Stimulated activated CD8-positive, alpha-beta memory T cell treated with anti-CD3 and anti-CD28 coated beads, Interleukin-12 subunit alpha, Interleukin-12 subunit beta, amount 100 ng/mL, for 1 hour (primary cell): ENCODE measurements around the gene MT1X.
A peak's percentile ranks its signal among the peaks of the same experiment; 100 is the strongest.

ENCODE experiments used
- DNase-seq: peaks from one replicate; pipeline ENCODE4 v3.0.0-alpha.2; 2020; ENCODE audit warnings: low read depth

Gene MT1X

DNA sequence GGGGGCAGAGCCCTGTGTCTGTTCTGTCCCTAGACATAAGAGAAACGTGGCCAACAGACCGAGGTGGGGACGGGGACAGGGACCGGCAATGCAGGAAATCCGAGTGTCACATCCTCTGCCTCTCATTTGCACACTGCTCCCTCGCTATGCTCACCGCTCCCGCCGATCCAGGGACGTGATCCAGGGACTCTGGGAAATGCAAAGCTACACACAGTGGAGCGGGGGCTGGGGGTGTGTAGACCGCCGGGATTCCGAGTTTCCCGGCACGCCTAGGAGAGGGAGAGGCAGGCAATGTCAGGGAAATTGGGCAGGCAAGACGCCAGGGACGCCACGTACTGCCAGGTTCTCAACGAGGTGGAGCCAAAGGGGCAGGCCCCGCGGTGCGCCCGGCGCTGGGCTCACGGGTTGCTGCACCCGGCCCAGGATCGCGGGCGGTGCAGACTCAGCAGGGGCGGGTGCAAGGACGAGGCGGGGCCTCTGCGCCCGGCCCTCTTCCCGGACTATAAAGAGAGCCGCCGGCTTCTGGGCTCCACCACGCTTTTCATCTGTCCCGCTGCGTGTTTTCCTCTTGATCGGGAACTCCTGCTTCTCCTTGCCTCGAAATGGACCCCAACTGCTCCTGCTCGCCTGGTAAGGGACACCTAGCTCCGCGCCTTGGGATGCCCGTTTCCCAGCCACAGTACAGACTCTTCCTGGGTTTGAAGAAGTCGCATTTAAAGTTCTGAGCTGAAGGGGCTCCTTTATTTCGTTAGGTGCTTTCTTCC, at the start of gene MT1X:
TSS of gene MT1X (plus strand) at position 532 of the 764 bp plus-strand sequence. CDS start at position 603, 71 bp downstream.
- DNase-seq: peak; percentile 76

DNA sequence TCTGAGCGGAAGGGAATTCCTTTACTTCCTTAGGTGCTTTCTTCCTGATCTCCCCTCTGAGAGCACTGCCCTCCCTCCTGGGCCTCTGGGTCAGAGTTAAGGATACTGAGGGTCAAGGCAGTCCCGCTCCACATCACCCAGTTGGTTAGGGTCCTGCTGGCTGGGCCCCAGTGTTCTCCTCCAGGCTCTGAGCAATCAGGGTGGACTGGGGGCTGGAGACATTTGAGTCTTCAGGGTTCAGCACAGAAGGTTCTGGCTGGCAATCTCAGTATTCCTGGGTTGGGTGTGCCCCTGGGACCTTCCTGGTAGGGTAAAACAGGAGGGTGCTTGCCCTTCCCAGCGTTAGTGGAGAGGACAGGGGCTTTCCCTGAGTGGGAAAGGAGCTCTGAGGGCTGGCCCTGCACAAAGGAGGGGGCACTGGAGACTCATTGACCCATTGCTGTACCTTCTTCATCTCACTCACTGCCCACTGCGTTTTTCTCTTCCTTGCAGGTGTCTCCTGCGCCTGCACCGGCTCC, 49.4 kb upstream of the MT1X start:
- DNase-seq: no peak

DNA sequence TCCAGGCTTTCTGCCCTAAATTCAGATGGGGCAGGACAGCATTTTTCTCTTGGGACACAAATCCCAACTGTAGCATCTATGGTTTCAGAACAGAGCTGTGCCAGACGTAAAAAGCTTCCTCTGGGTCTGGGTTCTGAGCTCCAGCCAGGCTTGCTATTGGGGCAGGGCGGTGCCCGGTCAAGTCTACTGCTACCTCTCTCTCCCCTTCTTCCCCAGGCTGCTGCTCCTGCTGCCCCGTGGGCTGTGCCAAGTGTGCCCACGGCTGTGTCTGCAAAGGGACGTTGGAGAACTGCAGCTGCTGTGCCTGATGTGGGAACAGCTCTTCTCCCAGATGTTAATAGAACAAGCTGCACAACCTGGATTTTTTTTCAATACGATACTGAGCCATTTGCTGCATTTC, 48.7 kb upstream of the MT1X start:
- no peak for DNase-seq

DNA sequence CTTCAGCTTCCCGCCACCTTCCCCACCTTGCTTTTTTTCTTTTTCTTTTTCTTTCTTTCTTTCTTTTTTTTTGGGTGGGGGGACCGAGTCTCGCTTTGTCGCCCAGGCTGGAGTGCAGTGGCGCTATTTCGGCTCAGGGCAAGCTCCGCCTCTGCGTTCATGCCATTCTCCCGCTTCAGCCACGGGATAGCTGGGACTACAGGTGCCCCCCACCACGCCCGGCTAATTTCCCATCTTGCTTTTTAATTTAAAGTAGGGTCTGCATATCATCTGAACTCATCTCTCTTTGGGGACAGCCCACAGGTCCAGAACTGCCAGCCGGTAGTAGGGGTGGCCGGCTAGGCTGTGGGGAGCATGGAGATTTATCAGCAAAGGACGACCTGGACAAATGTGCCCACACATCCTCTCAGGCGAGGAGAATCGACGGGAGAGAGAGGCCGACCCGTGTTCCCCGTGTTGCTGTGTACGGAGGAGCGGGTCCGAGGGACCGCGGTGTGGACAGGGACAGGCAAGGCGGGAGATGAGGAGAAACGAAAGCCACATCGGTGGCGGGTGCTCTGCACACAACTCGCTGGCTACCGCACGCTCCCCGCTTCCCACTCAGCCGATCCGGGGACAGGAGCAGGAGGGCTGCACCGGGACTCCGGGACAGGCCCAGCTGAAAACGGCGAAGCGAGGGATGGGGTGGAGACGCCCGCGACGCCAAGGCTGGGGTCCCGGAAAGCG, 47.4 kb upstream of the MT1X start:
- DNase-seq: no peak

DNA sequence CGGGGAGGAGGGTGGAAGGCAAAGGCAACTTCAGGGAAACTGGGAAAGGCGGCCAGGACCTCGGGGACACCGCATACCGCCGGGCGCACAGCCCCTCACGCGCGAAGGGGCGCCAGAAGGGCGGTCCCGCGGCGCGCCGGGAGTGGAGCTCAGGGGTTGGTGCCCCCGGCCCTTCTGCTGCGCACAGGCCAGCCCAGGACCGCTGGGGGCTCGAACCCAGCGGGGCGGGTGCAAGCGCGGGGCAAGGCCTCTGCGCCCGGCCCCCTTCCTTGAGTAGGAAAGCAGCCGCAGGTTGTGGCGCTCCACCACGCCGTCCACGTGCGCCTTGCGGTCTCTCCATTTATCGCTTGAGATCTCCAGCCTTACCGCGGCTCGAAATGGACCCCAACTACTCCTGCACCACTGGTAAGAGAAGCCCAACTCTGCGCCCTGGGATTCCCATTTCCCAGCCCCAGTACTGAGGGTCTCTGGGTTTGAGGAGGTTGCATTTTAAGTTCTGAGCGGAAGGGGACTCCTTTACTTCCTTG, 46.8 kb upstream of the MT1X start:
- DNase-seq: no peak

DNA sequence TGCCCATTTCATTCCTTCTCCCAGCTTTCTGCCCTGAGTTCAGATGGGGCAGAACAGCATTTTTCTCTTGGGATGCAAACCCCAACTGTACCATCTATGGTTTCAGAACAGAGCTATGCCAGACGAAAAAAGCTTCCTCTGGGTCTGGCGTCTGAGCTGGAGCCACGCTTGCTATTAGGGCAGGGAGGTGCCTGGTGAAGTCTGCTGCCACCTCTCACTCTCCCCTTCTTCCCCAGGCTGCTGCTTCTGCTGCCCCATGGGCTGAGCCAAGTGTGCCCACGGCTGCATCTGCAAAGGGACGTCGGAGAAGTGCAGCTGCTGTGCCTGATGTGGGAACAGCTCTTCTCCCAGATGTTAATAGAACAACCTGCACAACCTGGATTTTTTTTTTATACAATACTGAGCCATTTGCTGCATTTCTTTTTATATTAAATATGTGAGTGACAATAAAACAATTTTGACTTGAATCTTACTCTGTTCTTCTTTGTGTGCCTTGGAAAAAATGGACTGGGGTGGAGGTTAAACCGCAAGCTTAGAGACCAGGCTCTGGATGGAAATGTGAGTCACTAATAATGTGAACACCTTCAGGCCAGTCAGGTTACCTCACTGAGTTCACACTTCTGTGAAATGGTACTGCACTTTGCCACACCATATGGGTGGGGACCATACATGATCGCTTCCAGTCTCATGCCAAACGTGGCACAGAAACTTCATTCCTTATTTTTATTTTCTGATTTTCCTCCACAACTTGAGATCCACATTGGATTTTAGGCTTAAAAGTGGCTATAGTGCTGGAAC, 45.5 kb upstream of the MT1X start:
- DNase-seq: no peak

DNA sequence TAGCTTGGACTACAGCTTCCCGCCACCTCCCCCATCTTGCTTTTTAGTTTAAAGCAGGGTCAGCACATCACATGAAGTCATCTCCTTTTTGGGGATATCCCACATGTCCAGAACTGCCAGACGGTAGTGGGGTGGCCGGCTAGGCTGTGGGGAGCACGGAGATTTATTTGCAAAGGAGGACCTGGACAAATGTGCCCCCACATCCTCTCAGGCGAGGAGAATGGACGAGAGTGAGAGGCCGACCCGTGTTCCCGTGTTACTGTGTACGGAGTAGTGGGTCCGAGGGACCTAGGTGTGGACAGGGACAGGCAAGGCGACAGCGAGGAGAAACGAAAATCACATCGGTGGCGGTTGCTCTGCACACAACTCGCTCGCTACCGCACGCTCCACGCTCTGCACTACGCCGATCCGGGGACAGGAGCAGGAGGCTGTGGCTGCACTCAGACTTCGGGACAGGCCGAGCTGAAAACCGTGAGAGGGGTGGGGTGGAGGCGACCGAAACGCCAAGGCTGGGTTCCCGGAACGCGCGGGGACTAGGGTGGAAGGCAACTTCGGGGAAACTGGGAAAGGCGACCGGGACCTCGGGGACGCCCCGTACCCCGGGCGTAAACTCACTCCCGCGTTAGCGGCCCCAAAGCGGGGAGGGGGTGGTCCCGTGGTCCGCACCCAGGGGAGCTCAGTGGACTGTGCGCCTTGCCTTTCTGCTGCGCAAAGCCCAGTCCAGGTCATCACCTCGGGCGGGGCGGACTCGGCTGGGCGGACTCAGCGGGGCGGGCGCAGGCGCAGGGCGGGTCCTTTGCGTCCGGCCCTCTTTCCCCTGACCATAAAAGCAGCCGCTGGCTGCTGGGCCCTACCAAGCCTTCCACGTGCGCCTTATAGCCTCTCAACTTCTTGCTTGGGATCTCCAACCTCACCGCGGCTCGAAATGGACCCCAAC, 44.2 kb upstream of the MT1X start, which contains the start of gene MT1A:
TSS of gene MT1A (plus strand) at position 853 of the 937 bp plus-strand sequence. CDS start at position 926, 73 bp downstream.
- DNase-seq: no peak

DNA sequence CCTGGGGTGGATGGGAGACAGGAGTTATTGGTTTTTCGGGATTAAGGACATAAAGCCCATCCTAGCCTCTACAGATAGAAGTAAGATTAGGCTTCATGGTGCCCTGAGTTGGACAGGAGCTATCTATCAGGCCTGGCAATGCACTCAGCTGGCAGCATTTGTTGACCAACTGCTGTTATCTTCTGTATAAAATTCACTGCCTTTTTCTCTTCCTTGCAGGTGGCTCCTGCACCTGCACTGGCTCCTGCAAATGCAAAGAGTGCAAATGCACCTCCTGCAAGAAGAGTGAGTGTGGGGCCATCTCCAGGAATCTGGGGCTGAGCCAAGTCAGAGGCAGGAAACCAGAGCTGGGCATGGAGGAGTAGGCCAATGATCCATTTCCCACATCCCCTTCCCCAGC, 43.2 kb upstream of the MT1X start:
- no peak for DNase-seq

DNA sequence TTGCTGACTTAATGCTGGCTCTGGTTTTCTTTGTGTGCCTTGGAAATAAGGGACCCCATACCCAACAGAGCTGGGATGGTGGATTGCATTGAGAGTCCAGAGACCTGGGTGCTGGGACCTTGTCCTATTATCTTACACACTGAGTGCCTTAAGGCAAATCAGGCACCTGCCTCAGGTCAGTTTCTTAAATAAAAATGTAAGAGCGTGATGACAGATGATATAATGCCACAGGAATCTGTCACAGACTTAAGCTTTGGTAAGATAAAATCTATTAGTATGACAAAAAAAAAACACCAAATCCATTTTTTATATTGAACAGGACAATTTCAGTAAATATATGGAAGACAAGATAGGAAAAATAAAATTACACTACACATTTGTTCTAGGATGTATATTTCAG, 42.2 kb upstream of the MT1X start:
- DNase-seq: no peak

DNA sequence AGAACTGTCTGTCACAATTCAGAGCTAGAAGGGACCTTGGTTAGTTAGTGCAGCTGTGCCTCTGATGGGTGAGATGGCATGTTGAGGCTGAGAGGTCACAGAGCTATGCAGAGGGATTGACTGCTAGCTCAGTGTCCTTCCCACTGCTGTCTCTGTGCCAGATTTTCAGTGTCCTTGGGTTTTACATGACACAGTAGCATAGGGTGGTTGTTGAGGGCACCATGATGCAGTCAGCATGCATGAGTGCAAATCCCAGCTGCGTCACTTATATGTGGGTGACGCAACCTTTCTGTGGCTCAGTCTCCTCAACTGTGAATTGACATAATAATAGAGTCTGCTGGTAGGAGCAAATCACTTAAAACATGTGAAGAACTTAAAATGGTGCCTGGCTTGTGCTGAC, 41.1 kb upstream of the MT1X start:
- DNase-seq: no peak

DNA sequence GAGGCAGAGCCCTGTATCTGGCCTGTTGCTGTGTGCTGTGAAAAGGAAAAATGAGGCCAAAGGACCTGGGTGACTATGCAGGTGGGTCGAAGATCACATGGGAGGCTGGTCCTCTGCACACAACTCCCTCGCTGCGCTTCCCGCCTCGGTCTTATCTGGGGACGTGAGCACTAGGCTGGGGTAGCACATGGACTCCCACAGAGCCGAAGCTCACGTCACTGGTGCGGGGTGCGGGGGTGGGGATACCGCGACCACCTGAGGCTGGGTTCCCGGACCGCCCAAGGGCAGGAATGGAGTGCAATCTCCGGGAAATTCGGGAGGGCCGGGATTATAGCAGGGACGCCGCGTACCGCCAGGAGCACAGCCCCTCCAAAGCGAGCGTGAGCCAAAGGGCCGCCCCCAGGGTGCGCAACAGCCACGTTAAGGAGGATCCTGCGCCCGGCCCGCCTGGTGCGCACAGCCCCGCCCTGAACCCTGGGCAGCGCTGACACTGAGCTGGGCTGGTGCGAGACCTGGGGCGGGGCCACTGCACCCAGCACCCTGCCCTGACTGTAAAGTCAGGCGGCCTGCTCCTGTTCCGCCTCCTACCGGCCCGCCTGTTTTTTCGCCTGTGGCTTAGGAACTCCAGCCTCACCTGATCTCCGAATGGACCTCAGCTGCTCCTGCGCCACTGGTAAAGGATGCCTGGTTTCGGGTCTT, 39.0 kb upstream of the MT1X start:
- DNase-seq: peak; percentile 39

DNA sequence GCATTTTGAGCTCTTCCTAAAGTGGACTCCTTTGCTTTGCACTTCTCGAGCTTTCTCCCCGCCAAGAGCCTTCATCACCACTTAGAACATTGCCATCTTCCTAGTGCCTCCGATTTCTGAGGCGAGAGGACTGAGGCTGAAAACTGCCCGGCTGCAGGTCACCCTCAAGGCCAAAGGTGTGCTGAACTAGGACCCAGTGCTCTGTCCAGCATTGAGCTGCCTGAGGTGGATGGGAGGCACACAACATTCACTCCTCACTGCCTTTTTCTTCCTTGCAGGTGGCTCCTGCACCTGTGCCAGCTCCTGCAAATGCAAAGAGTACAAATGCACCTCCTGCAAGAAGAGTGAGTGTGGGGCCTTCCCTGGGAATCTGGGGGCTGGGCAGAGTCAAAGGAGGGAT, 38.4 kb upstream of the MT1X start:
- DNase-seq: no peak

DNA sequence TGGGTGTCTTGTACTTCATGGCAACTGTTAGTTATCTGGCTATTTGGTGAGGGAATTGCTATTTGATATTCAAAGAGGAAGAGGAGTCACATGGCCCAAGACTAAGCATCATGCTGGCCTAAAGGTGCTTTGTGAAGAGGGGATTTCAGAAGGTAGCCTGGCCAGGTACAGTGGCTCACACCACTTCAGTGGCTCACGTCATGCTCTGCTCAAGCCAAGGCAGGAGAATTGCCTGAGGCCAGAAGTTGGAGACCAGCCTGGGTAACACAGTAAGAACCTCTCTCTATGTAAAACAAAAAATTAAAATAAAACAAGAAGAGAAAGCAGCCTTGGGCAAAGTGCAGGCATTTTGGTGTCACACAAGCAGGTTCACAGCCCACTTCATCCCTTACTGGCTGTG, 37.0 kb upstream of the MT1X start:
- no peak for DNase-seq

DNA sequence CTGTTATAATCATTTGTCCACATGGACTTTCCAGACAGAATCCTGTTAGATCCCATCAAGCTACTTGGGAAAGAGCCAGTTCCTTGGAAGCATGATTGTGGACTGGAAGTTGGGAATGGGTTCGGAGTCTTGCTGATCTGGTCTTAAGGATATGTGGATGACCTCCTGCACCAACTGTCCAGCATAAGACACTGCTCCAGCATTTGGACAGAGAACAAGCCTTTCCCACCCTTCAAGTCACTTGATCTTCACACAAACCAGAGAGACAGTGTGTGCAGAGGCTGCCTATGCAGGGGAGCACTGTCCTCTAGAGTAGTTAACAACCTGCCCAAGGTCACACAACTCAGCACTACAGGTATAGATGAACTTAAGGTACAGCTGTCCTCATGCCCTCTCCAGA, 36.4 kb upstream of the MT1X start:
- DNase-seq: no peak

DNA sequence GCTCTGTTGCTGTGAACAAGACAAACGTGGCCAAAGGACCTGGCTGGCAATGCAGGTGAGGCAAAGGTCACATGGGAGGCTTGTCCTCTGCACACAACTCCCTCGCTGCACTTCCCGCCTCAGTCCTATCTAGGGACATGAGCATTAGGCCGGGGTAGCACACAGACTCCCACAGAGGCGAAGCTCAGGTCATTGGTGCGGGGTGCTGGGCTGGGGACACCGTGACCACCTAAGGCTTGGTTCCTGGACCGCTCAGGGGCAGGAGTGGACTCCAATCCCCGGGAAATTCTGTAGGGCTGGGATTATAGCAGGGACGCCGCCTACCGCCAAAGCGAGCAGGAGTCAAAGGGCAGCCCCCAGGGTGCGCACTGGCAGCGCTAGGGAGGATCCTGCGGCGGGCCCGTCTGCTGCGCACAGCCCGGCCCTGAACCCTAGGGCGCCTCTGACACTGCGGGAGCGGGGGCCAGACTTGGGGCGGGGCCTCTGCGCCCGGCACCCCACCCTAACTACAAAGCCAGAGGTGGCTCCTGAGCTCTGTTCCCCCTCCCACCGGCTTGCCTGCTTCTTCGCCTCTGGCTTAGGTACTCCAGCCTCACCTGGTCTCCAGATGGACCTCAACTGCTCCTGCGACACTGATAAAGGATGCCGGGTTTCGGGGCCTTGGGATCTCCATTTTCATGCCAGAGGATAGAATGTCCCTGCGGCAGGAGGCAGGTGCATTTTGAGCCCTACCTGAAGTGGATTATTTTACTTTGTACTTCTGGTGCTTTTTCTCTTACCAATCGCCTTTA, 34.4 kb upstream of the MT1X start:
- DNase-seq: no peak

DNA sequence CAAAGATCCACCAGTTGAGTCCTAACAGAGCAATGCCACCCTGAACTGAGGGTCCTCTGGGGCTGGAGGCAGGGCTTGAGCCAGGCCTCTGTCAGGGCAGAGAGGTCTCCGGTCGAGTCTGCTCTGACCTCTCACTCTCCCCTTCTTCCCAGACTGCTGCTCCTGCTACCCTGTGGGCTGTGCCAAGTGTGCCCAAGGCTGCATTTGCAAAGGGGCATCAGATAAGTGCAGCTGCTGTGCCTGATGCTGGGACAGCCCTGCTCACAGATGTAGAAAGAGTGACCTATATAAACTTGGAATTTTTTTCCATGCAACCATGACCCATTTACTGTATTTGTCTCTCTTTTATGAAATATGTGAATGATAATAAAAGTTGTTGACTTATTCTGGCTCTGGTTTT, 33.0 kb upstream of the MT1X start:
- DNase-seq: no peak

DNA sequence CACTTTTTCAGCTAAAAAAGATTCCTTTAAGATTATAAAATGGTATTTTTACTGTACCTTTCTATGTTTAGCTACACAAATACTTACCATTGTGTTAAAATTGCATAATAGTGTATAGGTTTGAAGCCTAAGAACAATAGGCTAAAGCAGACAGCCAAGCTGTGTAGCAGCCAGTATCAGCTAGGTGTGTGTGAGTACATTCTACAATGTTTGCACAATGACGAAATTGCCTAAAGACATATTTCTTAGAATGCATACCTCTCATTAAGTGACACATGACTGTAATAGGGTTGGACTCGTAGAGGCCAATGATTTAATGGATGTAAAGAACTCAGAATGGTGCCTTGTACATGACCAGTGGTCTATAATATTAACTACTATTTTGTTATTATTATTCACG, 32.5 kb upstream of the MT1X start:
- no peak for DNase-seq

DNA sequence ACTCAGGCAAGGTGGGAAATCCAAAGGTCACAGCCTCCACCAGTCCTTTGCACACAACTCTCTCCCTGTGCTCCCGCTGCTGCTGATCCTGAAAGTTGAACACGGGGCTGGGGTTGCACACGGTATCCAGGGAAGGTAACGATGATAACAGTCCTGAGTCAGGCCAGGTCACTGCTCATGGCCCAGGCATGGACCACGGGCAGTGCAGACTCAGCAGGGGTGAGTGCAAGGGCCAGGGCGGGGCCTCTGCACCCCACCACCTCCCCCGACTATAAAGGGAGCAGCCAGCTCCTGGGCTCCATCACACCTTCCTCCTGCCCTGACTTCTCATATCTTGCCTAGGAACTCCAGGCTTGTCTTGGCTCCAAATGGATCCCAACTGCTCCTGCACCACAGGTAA, 30.7 kb upstream of the MT1X start, which contains the start of gene MT1B:
TSS of gene MT1B (plus strand) at position 301 of the 400 bp plus-strand sequence. CDS start at position 369, 68 bp downstream.
- DNase-seq: no peak

DNA sequence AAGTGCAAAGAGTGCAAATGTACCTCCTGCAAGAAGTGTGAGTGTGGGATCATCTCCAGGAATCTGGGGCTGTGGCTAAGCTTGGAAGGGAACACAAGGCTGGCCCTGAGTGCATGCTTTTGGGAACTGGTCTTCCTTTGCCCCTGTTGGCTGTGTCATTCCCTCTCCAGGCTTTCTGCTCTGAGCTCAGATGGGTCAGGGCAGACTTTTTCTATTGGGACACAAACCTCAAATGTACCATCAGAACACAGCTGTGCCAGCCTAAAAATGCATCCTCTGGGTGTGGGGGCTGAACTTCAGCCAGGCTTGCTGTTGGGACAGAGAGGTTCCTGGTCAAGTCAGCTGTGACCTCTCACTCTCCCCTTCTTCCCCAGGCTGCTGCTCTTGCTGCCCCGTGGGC, 29.7 kb upstream of the MT1X start:
- no peak for DNase-seq

DNA sequence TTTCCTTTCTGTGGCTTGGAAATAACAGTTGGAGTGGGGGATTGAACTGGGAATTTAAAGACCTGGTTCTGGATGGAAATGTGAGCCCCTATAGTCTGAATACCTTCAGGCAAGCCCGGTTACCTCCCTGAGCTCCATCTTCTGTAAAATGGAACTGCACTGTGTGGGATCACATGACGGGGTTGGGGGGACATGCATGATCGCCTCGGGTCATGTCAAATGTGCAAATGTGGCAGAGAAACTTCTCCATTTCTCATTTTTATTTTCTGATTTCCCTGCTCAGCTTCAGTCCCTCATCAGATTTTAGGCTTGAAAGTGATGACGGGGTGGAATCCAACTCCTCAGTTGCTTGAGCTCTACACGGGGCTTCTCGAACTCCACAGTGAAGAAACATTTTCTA, 29.1 kb upstream of the MT1X start:
- DNase-seq: no peak
